ENCODE data around the gene PALM3.

DNA sequence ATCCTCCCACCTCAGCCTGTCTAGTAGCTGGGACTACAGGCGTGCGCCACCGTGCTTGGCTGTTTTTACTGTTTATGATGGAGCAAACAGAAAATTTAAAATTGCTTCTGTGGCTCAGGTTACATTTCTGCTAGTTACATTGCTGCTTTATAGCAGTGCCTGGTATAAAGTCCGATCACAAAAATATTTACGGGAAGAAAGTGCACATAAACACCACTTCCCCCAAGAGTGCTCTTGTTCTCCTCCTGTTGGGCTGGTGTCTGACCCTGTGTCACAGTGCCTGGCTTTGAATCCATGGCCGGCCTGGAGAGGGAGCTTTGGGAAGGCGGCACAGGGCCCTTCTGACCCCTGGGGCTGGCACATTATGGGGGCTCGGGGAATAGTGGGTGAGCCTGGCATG lies 43.8 kb upstream of the PALM3 start:
- no peak for TF ChIP-seq CTCF (IDR thresholded peaks at IDR 0.05)
- no peak for TF ChIP-seq POLR2A (IDR thresholded peaks at IDR 0.05)

Measured in testis (tissue), 2 donors.